Measurements from ENCODE around the gene C10orf71. TPM values are rescaled to one million over a fixed set of nuclear protein-coding genes. Genes with fewer than 3 reads are reported as not detected.

Gene C10orf71
- total and polyA plus RNA-seq, 2 donors (not counting 1 experiment from before 2014, with no cell fraction given), result not detected

GRCh38 chr10:49296382-49296781, 2.6 kb upstream of the C10orf71 start:
- H3K27me3 Mint-ChIP-seq, result peaks cover 10% of the 10 kb centered on the region
- H3K4me1 Mint-ChIP-seq, result peaks cover 26% of the 10 kb centered on the region
- Histone ChIP-seq H3K4me1 (ENCODE audit: control insufficient read depth in 2 of 2, insufficient read depth in 2 of 2, low read length in 2 of 2) (peaks cover 21 to 29% of the 10 kb centered on the region in 2 donors), H3K4me3 (ENCODE audit: control extremely low read depth in 1 of 5, extremely low read depth in 1 of 5, insufficient read depth in 1 of 5, low read depth in 2 of 5, low read length in 4 of 5) (no peak overlapping the region), H4K20me1 (ENCODE audit: control insufficient read depth, insufficient read depth, low read length, poor library complexity, severe bottlenecking) (no peaks in the 10 kb centered on the region), H3K36me3 (replicated peaks in 1 of 2; ENCODE audit: control extremely low read depth in 1 of 2, control insufficient read depth in 1 of 2, extremely low read depth in 1 of 2, insufficient read depth in 2 of 2, low read length in 1 of 2) (no peaks in the 10 kb centered on the region), H3K27ac (ENCODE audit: low read length in 2 of 2) (no peak overlapping the region), H2AFZ (ENCODE audit: insufficient read depth, low read depth, low read length, poor library complexity, severe bottlenecking) (no peak overlapping the region), H3K4me2 (replicated peaks; ENCODE audit: low read depth, low read length, poor library complexity, severe bottlenecking) (no peak overlapping the region), H3K27me3 (replicated peaks in 1 of 4; ENCODE audit: control extremely low read depth in 1 of 4, control insufficient read depth in 3 of 4, insufficient read depth in 4 of 4, low read length in 3 of 4) (no peaks in the 10 kb centered on the region), H3K9me3 (ENCODE audit: control extremely low read depth in 1 of 3, control insufficient read depth in 2 of 3, insufficient read depth in 1 of 3, low read length in 2 of 3) (peaks cover 0 to 4% (median 0%) of the 10 kb centered on the region in 3 donors), H3K79me2 (ENCODE audit: control insufficient read depth, insufficient read depth, low read length) (no peaks in the 10 kb centered on the region), H3K9ac (ENCODE audit: low read length) (no peak overlapping the region)
- ChIA-PET POLR2A (no interaction called here), CTCF (no interaction called here)
- 100% methylated on average over 7 of the region's 7 CpGs for WGBS (ENCODE audit: insufficient coverage)
- TF ChIP-seq EZH2 (IDR thresholded peaks at IDR 0.05; ENCODE audit: borderline replicate concordance, insufficient read depth, low read depth, low read length, poor library complexity, severe bottlenecking) (no peak), CTCF (IDR thresholded peaks at IDR 0.05) (no peak)
- no peaks in the 10 kb centered on the region for H3K9me3 Mint-ChIP-seq (ENCODE audit: insufficient read depth)
- intact Hi-C loops (cut with micrococcal nuclease), result no loop called here
- no peak overlapping the region for H3K27ac Mint-ChIP-seq
- no peak overlapping the region for H3K4me3 Mint-ChIP-seq
- ATAC-seq (ENCODE audit: low read depth) (no peak), DNase-seq (no peak)

GRCh38 chr10:49296836-49297235, 2.1 kb upstream of the C10orf71 start:
- H3K9me3 ChIP-seq (ENCODE audit: control extremely low read depth in 1 of 3, control insufficient read depth in 2 of 3, insufficient read depth in 1 of 3, low read length in 2 of 3), result peaks cover 0 to 4% (median 0%) of the 10 kb centered on the region in 3 donors
- intact Hi-C loops (cut with micrococcal nuclease), result no loop called here
- 97% methylated on average over 4 of the region's 8 CpGs for WGBS (ENCODE audit: insufficient coverage)
- peaks cover 26% of the 10 kb centered on the region for H3K4me1 Mint-ChIP-seq
- H3K79me2 ChIP-seq (ENCODE audit: control insufficient read depth, insufficient read depth, low read length), result no peaks in the 10 kb centered on the region
- no peak overlapping the region for H3K9ac ChIP-seq (ENCODE audit: low read length)
- H3K4me3 ChIP-seq (ENCODE audit: control extremely low read depth in 1 of 5, extremely low read depth in 1 of 5, insufficient read depth in 1 of 5, low read depth in 2 of 5, low read length in 4 of 5), result no peak overlapping the region
- H3K9me3 Mint-ChIP-seq (ENCODE audit: insufficient read depth), result no peaks in the 10 kb centered on the region
- POLR2A ChIA-PET, result no interaction called here
- H2AFZ ChIP-seq (ENCODE audit: insufficient read depth, low read depth, low read length, poor library complexity, severe bottlenecking), result no peak overlapping the region
- no peak overlapping the region for H3K27ac ChIP-seq (ENCODE audit: low read length in 2 of 2)
- H3K27me3 Mint-ChIP-seq, result peaks cover 9% of the 10 kb centered on the region
- CTCF ChIA-PET, result no interaction called here
- no peak overlapping the region for H3K4me2 ChIP-seq (replicated peaks; ENCODE audit: low read depth, low read length, poor library complexity, severe bottlenecking)
- ATAC-seq (ENCODE audit: low read depth) (no peak), DNase-seq (no peak)
- H3K27me3 ChIP-seq (replicated peaks in 1 of 4; ENCODE audit: control extremely low read depth in 1 of 4, control insufficient read depth in 3 of 4, insufficient read depth in 4 of 4, low read length in 3 of 4), result no peaks in the 10 kb centered on the region
- no peaks in the 10 kb centered on the region for H4K20me1 ChIP-seq (ENCODE audit: control insufficient read depth, insufficient read depth, low read length, poor library complexity, severe bottlenecking)
- peaks cover 21 to 29% of the 10 kb centered on the region in 2 donors for H3K4me1 ChIP-seq (ENCODE audit: control insufficient read depth in 2 of 2, insufficient read depth in 2 of 2, low read length in 2 of 2)
- H3K27ac Mint-ChIP-seq, result no peak overlapping the region
- H3K4me3 Mint-ChIP-seq, result no peak overlapping the region
- TF ChIP-seq EZH2 (IDR thresholded peaks at IDR 0.05; ENCODE audit: borderline replicate concordance, insufficient read depth, low read depth, low read length, poor library complexity, severe bottlenecking) (no peak), CTCF (IDR thresholded peaks at IDR 0.05) (no peak)
- no peaks in the 10 kb centered on the region for H3K36me3 ChIP-seq (replicated peaks in 1 of 2; ENCODE audit: control extremely low read depth in 1 of 2, control insufficient read depth in 1 of 2, extremely low read depth in 1 of 2, insufficient read depth in 2 of 2, low read length in 1 of 2)
